GM20431 (cell line): ENCODE results near the gene NMNAT3.
"Not testable (repeated sequence)": the region's sequence is repeated elsewhere in the genome, so short reads cannot be mapped to it uniquely, and the experiment has no call there.

ENCODE experiments used
- in situ Hi-C: fragments of 300-500 bp; cut with MseI, MboI; formaldehyde crosslinking; loops from one replicate; pipeline ENCODE4 v1.15.0; 2020; ENCODE audit warnings: low sequenced_read_pairs; ENCODE audit not compliant: unreplicated experiment

NMNAT3 gene

GRCh38 chr3:139597947-139598346 lies 79.8 kb downstream of the NMNAT3 start:
- in situ Hi-C loops, result no loop called here

GRCh38 chr3:139591186-139591585 lies 86.6 kb downstream of the NMNAT3 start:
- in situ Hi-C loops, result not testable (repeated sequence)

GRCh38 chr3:139588450-139588849 lies 89.3 kb downstream of the NMNAT3 start:
- in situ Hi-C loops, result no loop called here

- in situ Hi-C loops, result no loop called here
These were observed 90.0 kb downstream of the NMNAT3 start for GRCh38 chr3:139587797-139588196.

GRCh38 chr3:139586420-139587017 lies 91.3 kb downstream of the NMNAT3 start:
- in situ Hi-C loops, result no loop called here

- in situ Hi-C loops, result no loop called here
These were observed 92.0 kb downstream of the NMNAT3 start for GRCh38 chr3:139585820-139586219.

GRCh38 chr3:139583651-139584050 lies 94.1 kb downstream of the NMNAT3 start:
- in situ Hi-C loops, result not testable (repeated sequence)

- in situ Hi-C loops, result no loop called here
These were observed 99.0 kb downstream of the NMNAT3 start for GRCh38 chr3:139578783-139579182.

- in situ Hi-C loops, result no loop called here
These were observed 99.9 kb downstream of the NMNAT3 start for GRCh38 chr3:139577909-139578308.

- in situ Hi-C loops, result no loop called here
These were observed 100.4 kb downstream of the NMNAT3 start for GRCh38 chr3:139577346-139577745.

- in situ Hi-C loops, result no loop called here
These were observed 103.5 kb downstream of the NMNAT3 start for GRCh38 chr3:139574026-139574947.

- in situ Hi-C loops, result no loop called here
These were observed 104.7 kb downstream of the NMNAT3 start for GRCh38 chr3:139572847-139573672.

GRCh38 chr3:139571711-139572110 lies 106.1 kb downstream of the NMNAT3 start:
- in situ Hi-C loops, result no loop called here

- in situ Hi-C loops, result no loop called here
These were observed 113.4 kb downstream of the NMNAT3 start for GRCh38 chr3:139564294-139564861.

- in situ Hi-C loops, result no loop called here
These were observed 115.7 kb downstream of the NMNAT3 start for GRCh38 chr3:139561959-139562676.

- in situ Hi-C loops, result no loop called here
These were observed 116.4 kb downstream of the NMNAT3 start for GRCh38 chr3:139561255-139561817.

GRCh38 chr3:139560411-139560810 lies 117.4 kb downstream of the NMNAT3 start:
- in situ Hi-C loops, result no loop called here

- in situ Hi-C loops, result no loop called here
These were observed 118.2 kb downstream of the NMNAT3 start for GRCh38 chr3:139559541-139559940.
